ENCODE measurements around the gene WWOX.

The WWOX gene

GRCh38 chr16:78436846-78437245 lies 337.4 kb downstream of the WWOX start:
- H3K9me3 ChIP-seq (ENCODE audit: control insufficient read depth, insufficient read depth, low read length), result no peaks in the 10 kb centered on the region
- no peaks in the 10 kb centered on the region for H3K27me3 ChIP-seq (ENCODE audit: control insufficient read depth, insufficient read depth, low read length)

GRCh38 chr16:78437352-78437968 lies 338.0 kb downstream of the WWOX start:
- H3K9me3 ChIP-seq (ENCODE audit: control insufficient read depth, insufficient read depth, low read length), result no peaks in the 10 kb centered on the region
- H3K4me1 ChIP-seq (ENCODE audit: control insufficient read depth, insufficient read depth, low read length), result no peaks in the 10 kb centered on the region; the same call in 1 of the 2 replicates
- no peak overlapping the region for H3K27ac ChIP-seq (ENCODE audit: low read depth, low read length)
- no peak overlapping the region for H3K9ac ChIP-seq (ENCODE audit: low read depth, low read length)
- H3K27me3 ChIP-seq (ENCODE audit: control insufficient read depth, insufficient read depth, low read length), result no peaks in the 10 kb centered on the region
- no peak overlapping the region for H3K4me3 ChIP-seq (ENCODE audit: low read depth, low read length)
- no peaks in the 10 kb centered on the region for H3K36me3 ChIP-seq (ENCODE audit: control insufficient read depth, insufficient read depth, low read length)

More at GRCh38 chr16:78436846-78437245, 337.4 kb downstream of the WWOX start:
- no peak overlapping the region for H3K4me3 ChIP-seq (ENCODE audit: low read depth, low read length)
- H3K27ac ChIP-seq (ENCODE audit: low read depth, low read length), result no peak overlapping the region
- H3K4me1 ChIP-seq (ENCODE audit: control insufficient read depth, insufficient read depth, low read length), result no peaks in the 10 kb centered on the region; the same call in 1 of the 2 replicates
- H3K36me3 ChIP-seq (ENCODE audit: control insufficient read depth, insufficient read depth, low read length), result no peaks in the 10 kb centered on the region
- H3K9ac ChIP-seq (ENCODE audit: low read depth, low read length), result no peak overlapping the region

DNA sequence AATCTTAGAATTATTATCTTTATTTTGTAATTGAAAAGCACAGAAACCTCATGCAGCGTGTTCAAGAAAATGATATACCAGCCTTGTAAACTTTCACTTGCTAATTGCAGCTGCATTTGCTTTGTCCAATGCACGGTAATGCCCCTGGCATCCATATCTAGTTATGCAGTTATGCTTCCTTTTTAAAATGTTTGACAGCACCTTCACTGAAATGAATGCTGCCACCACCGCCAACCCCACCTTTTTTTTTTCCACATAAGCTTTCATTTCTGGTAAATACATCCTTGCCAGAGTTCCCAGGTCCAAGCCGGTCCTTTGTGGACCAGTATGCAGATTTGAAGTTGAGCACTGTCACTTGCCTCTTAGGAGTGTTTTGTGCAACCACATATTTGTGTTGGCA lies 338.8 kb downstream of the WWOX start:
- Histone ChIP-seq H3K4me3 (ENCODE audit: low read depth, low read length) (no peak overlapping the region), H3K4me1 (ENCODE audit: control insufficient read depth, insufficient read depth, low read length) (0 out of 2 replicates have a peak, but pooled peaks cover 1% of the 10 kb centered on the region), H3K9me3 (ENCODE audit: control insufficient read depth, insufficient read depth, low read length) (no peaks in the 10 kb centered on the region), H3K36me3 (ENCODE audit: control insufficient read depth, insufficient read depth, low read length) (no peaks in the 10 kb centered on the region), H3K27ac (ENCODE audit: low read depth, low read length) (no peak overlapping the region), H3K9ac (ENCODE audit: low read depth, low read length) (no peak overlapping the region), H3K27me3 (ENCODE audit: control insufficient read depth, insufficient read depth, low read length) (no peaks in the 10 kb centered on the region)

DNA sequence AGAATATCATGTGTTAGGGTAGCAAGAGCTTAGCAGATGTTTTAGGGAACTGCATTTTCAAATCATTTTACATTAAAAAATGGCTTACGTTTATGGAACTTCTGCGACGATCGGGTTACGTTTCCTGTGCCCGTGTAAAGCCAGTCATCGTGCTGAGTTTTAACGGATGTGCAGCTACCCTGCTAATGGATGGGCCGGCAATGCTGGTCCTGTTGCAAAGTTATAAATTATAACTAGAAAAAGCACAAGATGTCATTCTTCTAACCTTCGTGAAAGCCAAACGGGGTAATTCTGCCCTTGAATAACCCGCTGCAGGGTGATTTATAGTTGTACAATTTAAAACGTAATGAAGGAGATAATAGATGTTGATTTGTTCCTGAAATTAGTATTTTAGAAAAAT lies 339.2 kb downstream of the WWOX start:
- Histone ChIP-seq H3K27me3 (ENCODE audit: control insufficient read depth, insufficient read depth, low read length) (no peaks in the 10 kb centered on the region), H3K36me3 (ENCODE audit: control insufficient read depth, insufficient read depth, low read length) (no peaks in the 10 kb centered on the region), H3K4me3 (ENCODE audit: low read depth, low read length) (no peak overlapping the region), H3K9me3 (ENCODE audit: control insufficient read depth, insufficient read depth, low read length) (no peaks in the 10 kb centered on the region), H3K9ac (ENCODE audit: low read depth, low read length) (no peak overlapping the region), H3K27ac (ENCODE audit: low read depth, low read length) (no peak overlapping the region), H3K4me1 (ENCODE audit: control insufficient read depth, insufficient read depth, low read length) (0 out of 2 replicates have a peak, but pooled peaks cover 5% of the 10 kb centered on the region)

DNA sequence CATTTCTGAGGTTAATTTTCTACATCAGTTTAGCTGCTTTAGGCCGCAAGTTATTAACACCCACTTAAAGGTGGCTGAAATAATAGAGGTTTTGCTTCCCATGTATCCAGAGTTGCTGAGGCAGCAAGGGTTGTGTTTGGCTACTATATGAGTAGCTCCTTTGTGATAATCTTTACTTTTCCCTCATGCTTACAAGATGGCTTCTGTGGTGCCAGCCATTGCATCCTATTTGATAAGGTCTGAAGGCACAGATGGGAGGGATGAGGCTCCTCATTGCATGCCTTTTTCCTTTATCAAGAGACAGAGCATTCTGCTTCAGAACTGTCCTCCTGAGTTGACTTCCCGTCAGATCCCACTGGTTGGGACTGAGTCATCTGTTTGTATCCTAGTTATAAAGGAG lies 340.2 kb downstream of the WWOX start:
- H3K27ac ChIP-seq (ENCODE audit: low read depth, low read length), result no peak overlapping the region
- H3K4me1 ChIP-seq (ENCODE audit: control insufficient read depth, insufficient read depth, low read length), result 0 out of 2 replicates have a peak, but pooled peaks cover 7% of the 10 kb centered on the region
- H3K27me3 ChIP-seq (ENCODE audit: control insufficient read depth, insufficient read depth, low read length), result no peaks in the 10 kb centered on the region
- no peaks in the 10 kb centered on the region for H3K9me3 ChIP-seq (ENCODE audit: control insufficient read depth, insufficient read depth, low read length)
- no peak overlapping the region for H3K4me3 ChIP-seq (ENCODE audit: low read depth, low read length)
- no peak overlapping the region for H3K9ac ChIP-seq (ENCODE audit: low read depth, low read length)
- H3K36me3 ChIP-seq (ENCODE audit: control insufficient read depth, insufficient read depth, low read length), result no peaks in the 10 kb centered on the region

DNA sequence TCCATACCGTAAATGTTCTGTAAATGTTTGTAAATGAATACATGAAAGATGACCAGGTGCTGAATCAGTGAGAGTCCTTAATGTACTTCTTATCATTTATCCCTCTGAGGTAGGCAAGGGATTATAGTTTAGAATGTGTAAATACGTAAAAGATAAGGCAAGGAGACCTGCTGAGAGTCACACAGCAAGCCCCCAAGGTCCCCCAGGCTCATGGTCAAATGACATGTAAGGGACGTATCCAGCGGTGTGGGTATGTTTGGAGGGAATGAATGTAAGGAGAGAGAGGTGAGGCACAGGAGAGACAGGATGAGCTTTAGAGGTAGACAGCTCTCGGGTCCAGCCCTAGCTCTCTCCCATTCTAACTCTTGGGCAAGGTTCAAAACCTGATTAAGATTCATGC lies 341.8 kb downstream of the WWOX start:
- Histone ChIP-seq H3K27me3 (ENCODE audit: control insufficient read depth, insufficient read depth, low read length) (no peaks in the 10 kb centered on the region), H3K36me3 (ENCODE audit: control insufficient read depth, insufficient read depth, low read length) (no peaks in the 10 kb centered on the region), H3K27ac (ENCODE audit: low read depth, low read length) (no peak overlapping the region), H3K9ac (ENCODE audit: low read depth, low read length) (no peak overlapping the region), H3K4me3 (ENCODE audit: low read depth, low read length) (no peak overlapping the region), H3K4me1 (ENCODE audit: control insufficient read depth, insufficient read depth, low read length) (0 out of 2 replicates have a peak, but pooled peaks cover 7% of the 10 kb centered on the region), H3K9me3 (ENCODE audit: control insufficient read depth, insufficient read depth, low read length) (no peaks in the 10 kb centered on the region)

- Histone ChIP-seq H3K27ac (ENCODE audit: low read depth, low read length) (no peak overlapping the region), H3K27me3 (ENCODE audit: control insufficient read depth, insufficient read depth, low read length) (no peaks in the 10 kb centered on the region), H3K9me3 (ENCODE audit: control insufficient read depth, insufficient read depth, low read length) (no peaks in the 10 kb centered on the region)
Observed at GRCh38 chr16:78443542-78444364, 344.3 kb downstream of the WWOX start.

GRCh38 chr16:78445818-78446217 lies 346.4 kb downstream of the WWOX start:
- Histone ChIP-seq H3K27me3 (ENCODE audit: control insufficient read depth, insufficient read depth, low read length) (no peaks in the 10 kb centered on the region), H3K36me3 (ENCODE audit: control insufficient read depth, insufficient read depth, low read length) (no peaks in the 10 kb centered on the region), H3K4me3 (ENCODE audit: low read depth, low read length) (no peak overlapping the region), H3K27ac (ENCODE audit: low read depth, low read length) (no peak overlapping the region), H3K9ac (ENCODE audit: low read depth, low read length) (no peak overlapping the region), H3K9me3 (ENCODE audit: control insufficient read depth, insufficient read depth, low read length) (no peaks in the 10 kb centered on the region), H3K4me1 (ENCODE audit: control insufficient read depth, insufficient read depth, low read length) (peaks cover 27% of the 10 kb centered on the region)

More at GRCh38 chr16:78443542-78444364, 344.3 kb downstream of the WWOX start:
- Histone ChIP-seq H3K4me3 (ENCODE audit: low read depth, low read length) (no peak overlapping the region), H3K9ac (ENCODE audit: low read depth, low read length) (peak overlapping the region; percentile 35; the same call in 1 of the 2 replicates), H3K4me1 (ENCODE audit: control insufficient read depth, insufficient read depth, low read length) (peaks cover 13% of the 10 kb centered on the region), H3K36me3 (ENCODE audit: control insufficient read depth, insufficient read depth, low read length) (no peaks in the 10 kb centered on the region)

DNA sequence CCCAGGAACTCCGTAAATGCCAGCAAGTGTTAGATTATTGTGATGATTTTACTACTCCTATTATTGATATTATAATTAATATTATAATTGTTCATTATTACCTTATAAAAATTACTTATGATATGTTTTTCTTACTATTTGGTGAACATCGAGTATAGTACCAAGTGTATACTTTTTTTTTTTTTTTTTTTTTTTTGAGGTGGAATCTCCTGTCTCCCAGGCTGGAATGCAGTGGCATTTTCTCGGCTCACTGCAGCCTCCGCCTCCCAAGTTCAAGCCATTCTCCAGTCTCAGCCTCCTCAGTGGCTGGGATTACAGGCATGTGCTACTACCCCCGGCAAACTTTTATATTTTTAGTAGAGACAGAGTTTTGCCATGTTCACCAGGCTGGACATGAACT lies 347.0 kb downstream of the WWOX start:
- no peak overlapping the region for H3K4me3 ChIP-seq (ENCODE audit: low read depth, low read length)
- H3K27ac ChIP-seq (ENCODE audit: low read depth, low read length), result no peak overlapping the region
- no peak overlapping the region for H3K9ac ChIP-seq (ENCODE audit: low read depth, low read length)
- H3K36me3 ChIP-seq (ENCODE audit: control insufficient read depth, insufficient read depth, low read length), result no peaks in the 10 kb centered on the region
- no peaks in the 10 kb centered on the region for H3K27me3 ChIP-seq (ENCODE audit: control insufficient read depth, insufficient read depth, low read length)
- no peaks in the 10 kb centered on the region for H3K9me3 ChIP-seq (ENCODE audit: control insufficient read depth, insufficient read depth, low read length)
- H3K4me1 ChIP-seq (ENCODE audit: control insufficient read depth, insufficient read depth, low read length), result peaks cover 27% of the 10 kb centered on the region

DNA sequence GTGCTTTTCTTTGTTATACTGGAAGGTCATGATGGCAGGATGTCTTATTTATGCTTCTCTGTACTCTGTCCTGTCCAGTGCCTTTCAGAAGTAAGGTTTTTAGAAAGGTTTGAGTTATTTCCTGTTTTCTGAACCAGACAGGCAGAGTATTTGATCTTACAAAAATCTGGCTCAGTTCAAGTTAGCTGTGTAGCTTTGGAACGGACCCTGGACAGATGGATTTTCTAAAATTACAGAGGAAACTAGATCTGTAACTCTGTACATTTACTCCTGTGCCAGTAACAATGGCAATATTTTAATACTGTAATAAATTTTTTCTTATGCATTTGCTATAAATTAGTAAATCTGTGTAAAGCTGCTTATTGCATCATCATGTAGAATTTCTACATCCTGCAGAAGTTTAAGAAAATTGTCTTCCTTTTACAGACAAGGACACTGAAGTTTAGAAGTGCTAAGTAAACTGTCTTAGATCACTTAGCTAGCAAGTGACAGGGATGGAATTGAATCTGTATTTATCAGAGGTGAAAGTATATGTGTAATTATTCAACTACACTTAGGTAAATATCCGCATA lies 347.6 kb downstream of the WWOX start:
- no peak overlapping the region for H3K9ac ChIP-seq (ENCODE audit: low read depth, low read length)
- H3K27ac ChIP-seq (ENCODE audit: low read depth, low read length), result no peak overlapping the region
- no peaks in the 10 kb centered on the region for H3K36me3 ChIP-seq (ENCODE audit: control insufficient read depth, insufficient read depth, low read length)
- no peaks in the 10 kb centered on the region for H3K27me3 ChIP-seq (ENCODE audit: control insufficient read depth, insufficient read depth, low read length)
- H3K9me3 ChIP-seq (ENCODE audit: control insufficient read depth, insufficient read depth, low read length), result no peaks in the 10 kb centered on the region
- H3K4me1 ChIP-seq (ENCODE audit: control insufficient read depth, insufficient read depth, low read length), result peaks cover 27% of the 10 kb centered on the region
- H3K4me3 ChIP-seq (ENCODE audit: low read depth, low read length), result no peak overlapping the region
